ENCODE data around the gene INPP5A.

DNA sequence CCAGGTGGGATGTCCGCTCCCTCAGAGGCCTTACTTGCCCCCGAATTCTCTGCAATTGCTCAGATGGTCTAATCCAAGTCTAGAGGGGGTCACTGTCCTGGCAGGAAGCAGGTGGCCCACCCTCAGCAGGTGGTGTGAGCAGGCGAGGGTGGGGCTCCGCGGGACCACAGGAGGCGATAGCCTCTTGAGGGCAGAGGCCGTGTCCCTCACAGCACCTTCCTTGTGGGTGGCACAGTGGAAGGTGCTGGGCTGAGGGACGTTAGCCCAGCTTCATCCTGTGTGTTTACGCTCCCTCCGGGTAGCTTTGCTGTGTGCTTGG, 38.3 kb upstream of the INPP5A start:
- TF ChIP-seq, protein P1, sequence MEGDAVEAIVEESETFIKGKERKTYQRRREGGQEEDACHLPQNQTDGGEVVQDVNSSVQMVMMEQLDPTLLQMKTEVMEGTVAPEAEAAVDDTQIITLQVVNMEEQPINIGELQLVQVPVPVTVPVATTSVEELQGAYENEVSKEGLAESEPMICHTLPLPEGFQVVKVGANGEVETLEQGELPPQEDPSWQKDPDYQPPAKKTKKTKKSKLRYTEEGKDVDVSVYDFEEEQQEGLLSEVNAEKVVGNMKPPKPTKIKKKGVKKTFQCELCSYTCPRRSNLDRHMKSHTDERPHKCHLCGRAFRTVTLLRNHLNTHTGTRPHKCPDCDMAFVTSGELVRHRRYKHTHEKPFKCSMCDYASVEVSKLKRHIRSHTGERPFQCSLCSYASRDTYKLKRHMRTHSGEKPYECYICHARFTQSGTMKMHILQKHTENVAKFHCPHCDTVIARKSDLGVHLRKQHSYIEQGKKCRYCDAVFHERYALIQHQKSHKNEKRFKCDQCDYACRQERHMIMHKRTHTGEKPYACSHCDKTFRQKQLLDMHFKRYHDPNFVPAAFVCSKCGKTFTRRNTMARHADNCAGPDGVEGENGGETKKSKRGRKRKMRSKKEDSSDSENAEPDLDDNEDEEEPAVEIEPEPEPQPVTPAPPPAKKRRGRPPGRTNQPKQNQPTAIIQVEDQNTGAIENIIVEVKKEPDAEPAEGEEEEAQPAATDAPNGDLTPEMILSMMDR (IDR thresholded peaks at IDR 0.05 in 2 of 3, conservative IDR thresholded peaks at IDR 0.05 in 1 of 3; ENCODE audit: control insufficient read depth in 2 of 3, extremely low read depth in 1 of 3, insufficient read depth in 1 of 3, low read depth in 3 of 3, low read length in 3 of 3) = no peak
- no peak for TF ChIP-seq POLR2A (IDR thresholded peaks at IDR 0.05; ENCODE audit: low read depth, low read length)

Measured in GM12878 (cell line).